ENCODE measurements around the gene ANKRD62.
"Not testable (repeated sequence)": the region's sequence is repeated elsewhere in the genome, so short reads cannot be mapped to it uniquely, and the experiment has no call there.

GRCh38 chr18:12122043-12122389, 28.4 kb downstream of the ANKRD62 start:
- TF ChIP-seq TAF1 (IDR thresholded peaks at IDR 0.05; ENCODE audit: borderline replicate concordance, low read depth, low read length); POLR2A (IDR thresholded peaks at IDR 0.05; ENCODE audit: low read depth, low read length): not testable (repeated sequence)
